HG03354 (cell line): ENCODE measurements around the gene SATB1.

Experiments
- ATAC-seq: cut with Tn5 transposase; IDR thresholded peaks from one replicate; pipeline ENCODE4 v1.9.1; 2021; ENCODE audit warnings: mild to moderate bottlenecking; ENCODE audit not compliant: unreplicated experiment, poor library complexity, severe bottlenecking

The SATB1 gene

GRCh38 chr3:18302517-18302916 is 122.6 kb downstream of the SATB1 start:
- ATAC-seq = no peak

GRCh38 chr3:18301781-18302180 is 123.4 kb downstream of the SATB1 start:
- ATAC-seq = no peak

- ATAC-seq = no peak
Measured at GRCh38 chr3:18300916-18301315, 124.2 kb downstream of the SATB1 start.

GRCh38 chr3:18297126-18297525 is 128.0 kb downstream of the SATB1 start:
- no peak for ATAC-seq
